GM12878 (cell line): Measurements from ENCODE around the gene TOM1L2. TPM values are rescaled to one million over a fixed set of nuclear protein-coding genes. Genes with fewer than 3 reads are reported as not detected.

Experiments
- ATAC-seq: fragments of 200-7000 bp; cut with Tn5 transposase; 3 replicates; pipeline ENCODE4 v1.9.1; 2020; ENCODE audit warnings: mild to moderate bottlenecking, moderate library complexity
- BruUV-seq: library from RNA; stranded (reverse); fragments of 400-500 nt; replicated peaks from 2 replicates; lab custom pipeline; 2021; lab: Mats Ljungman, UMichigan
- CTCF ChIA-PET: fragments of 300-600 bp; sonication (Branson Sonifier 250); formaldehyde crosslinking; extraction: SDS; loops from one replicate; lab custom pipeline; 2021; ENCODE audit warnings: inconsistent platforms; lab: Yijun Ruan, JAX
- POLR2A ChIA-PET: fragments of 350-600 bp; formaldehyde crosslinking; extraction: SDS; loops from one replicate; lab custom pipeline; 2021; ENCODE audit warnings: inconsistent platforms; lab: Charles Lee
- RAD21 ChIA-PET: fragments of 300-600 bp; sonication (Branson Sonifier 250); formaldehyde crosslinking; loops from one replicate; lab custom pipeline; 2023; ENCODE audit warnings: antibody characterized with exemption; ENCODE audit not compliant: unreplicated experiment; lab: Charles Lee
- SMC1A ChIA-PET: fragments of 300-600 bp; sonication (Branson Sonifier 250); formaldehyde crosslinking; loops from one replicate; lab custom pipeline; 2023; ENCODE audit not compliant: unreplicated experiment, uncharacterized antibody; lab: Charles Lee
- DNase-seq: peaks from one replicate; pipeline ENCODE4 v3.0.0-alpha.2; 2011; ENCODE audit warnings: low read depth, low spot score
- FAIRE-seq: peaks from 3 replicates; lab custom pipeline; 2011; peaks lifted over from hg19 to GRCh38; lab: Jason Lieb, UNC
- H2AFZ ChIP-seq: 2 replicates; pipeline ENCODE4 v1.6.0; 2011; ENCODE audit warnings: low read depth, low read length, control low read depth; ENCODE audit not compliant: control insufficient read depth
- H3K27ac ChIP-seq: 2 replicates; pipeline ENCODE4 v1.5.1; 2011; ENCODE audit warnings: control low read depth; ENCODE audit not compliant: control insufficient read depth, insufficient read depth
- H3K27me3 ChIP-seq, 2 experiments: replicated peaks in 1 of 2; 2 replicates each; pipeline versions ENCODE4 v1.6.0 to v1.6.1; 2011; ENCODE audit warnings: low read length in 1 of 2; ENCODE audit not compliant: control insufficient read depth in 2 of 2, insufficient read depth in 2 of 2
- H3K36me3 ChIP-seq, 2 experiments: 2 replicates each; pipeline ENCODE4 v1.5.1; 2011; ENCODE audit warnings: low read length in 1 of 2; ENCODE audit not compliant: control insufficient read depth in 2 of 2, insufficient read depth in 2 of 2
- H3K4me1 ChIP-seq: 2 replicates; pipeline ENCODE4 v1.6.1; 2011; ENCODE audit warnings: mild to moderate bottlenecking, low read length, moderate library complexity, mixed read lengths; ENCODE audit not compliant: control insufficient read depth, insufficient read depth
- H3K4me2 ChIP-seq: 2 replicates; pipeline ENCODE4 v1.6.0; 2011; ENCODE audit warnings: control low read depth; ENCODE audit not compliant: control insufficient read depth, insufficient read depth
- H3K4me3 ChIP-seq: fragments of 200-600 bp; sonication (generic); 2 replicates; pipeline ENCODE4 v1.5.1; 2016
- H3K79me2 ChIP-seq: 2 replicates; pipeline ENCODE4 v1.6.0; 2011; ENCODE audit warnings: low read length; ENCODE audit not compliant: control insufficient read depth, insufficient read depth
- H3K9ac ChIP-seq: 2 replicates; pipeline ENCODE4 v1.8.0; 2011; ENCODE audit warnings: low read length, control low read depth, mixed read lengths; ENCODE audit not compliant: control insufficient read depth, insufficient read depth
- H3K9me3 ChIP-seq: replicated peaks from 3 replicates; pipeline ENCODE4 v1.5.1; 2011; ENCODE audit warnings: mild to moderate bottlenecking, low read length; ENCODE audit not compliant: control insufficient read depth, insufficient read depth
- H4K20me1 ChIP-seq: 2 replicates; pipeline ENCODE4 v1.6.0; 2011; ENCODE audit not compliant: control insufficient read depth, insufficient read depth
- CEBPB ChIP-seq, 2 experiments: fragments of 150-350 bp in 1 of 2; IDR thresholded peaks; 2 replicates each; pipeline ENCODE4 v1.6.1; 2012 to 2014; ENCODE audit warnings: low read depth in 2 of 2, low read length in 2 of 2, borderline replicate concordance in 1 of 2, inconsistent platforms in 1 of 2
- CREB1 ChIP-seq: IDR thresholded peaks from 2 replicates; pipeline ENCODE4 v1.6.1; 2012; ENCODE audit warnings: low read depth, mild to moderate bottlenecking, inconsistent platforms
- FOXK2 ChIP-seq: fragments of 450-650 bp; IDR thresholded peaks from 2 replicates; pipeline ENCODE4 v1.6.1; 2017; ENCODE audit warnings: mild to moderate bottlenecking, moderate library complexity
- HDAC6 ChIP-seq: fragments of 200-600 bp; sonication (generic); IDR thresholded peaks from one replicate; pipeline ENCODE4 v1.8.0; 2017; ENCODE audit warnings: antibody characterized with exemption; ENCODE audit not compliant: unreplicated experiment
- IKZF2 ChIP-seq, 2 experiments: fragments of 450-650 bp; IDR thresholded peaks; 2 replicates each; pipeline ENCODE4 v1.6.1; 2017; ENCODE audit warnings: mild to moderate bottlenecking in 2 of 2, moderate library complexity in 2 of 2
- NR2C1 ChIP-seq: fragments of 450-650 bp; IDR thresholded peaks from 2 replicates; pipeline ENCODE4 v1.6.1; 2017; ENCODE audit warnings: antibody characterized with exemption, mild to moderate bottlenecking, moderate library complexity
- SMAD1 ChIP-seq: fragments of 450-650 bp; IDR thresholded peaks from 2 replicates; pipeline ENCODE4 v1.6.1; 2018; ENCODE audit warnings: mild to moderate bottlenecking, low read depth; ENCODE audit not compliant: partially characterized antibody
- SMC3 ChIP-seq: IDR thresholded peaks from 2 replicates; pipeline ENCODE4 v1.6.1; 2011; ENCODE audit warnings: low read length, improper control_type of control experiment, borderline replicate concordance
- ZNF24 ChIP-seq: fragments of 450-650 bp; IDR thresholded peaks from 2 replicates; pipeline ENCODE4 v1.6.1; 2017; ENCODE audit warnings: antibody characterized with exemption, mild to moderate bottlenecking
- WGBS: methylation state at CpG from one replicate; pipeline ENCODE4 v1.1.6; 2016; ENCODE audit warnings: low lambda C conversion rate; ENCODE audit not compliant: insufficient replicate concordance, insufficient coverage; ENCODE audit errors: missing lambda C conversion rate; 5-methylcytosine and 5-hydroxymethylcytosine counted together
- in situ Hi-C: fragments of 300-500 bp; cut with MboI; formaldehyde crosslinking; loops from 9 replicates; pipeline ENCODE4 v1.14.3; 2018; ENCODE audit warnings: mixed read lengths
- intact Hi-C: fragments of 100-400 bp; cut with micrococcal nuclease; formaldehyde crosslinking; loops from one replicate; pipeline ENCODE4 v1.14.2; 2022; ENCODE audit not compliant: unreplicated experiment
- polyA plus RNA-seq, 11 experiments: library from polyadenylated mRNA; depleted of rRNA in 4 of 11; unstranded in 6 of 11; stranded (reverse) in 5 of 11; fragments of >200 nt; fragmentation: Nextera tagmentation in 4 of 11; fragmentation: Illumina TruSeq in 1 of 11; extraction: Ambion mirVana in 4 of 11; extraction: Trizol in 1 of 11; gene quantifications; 1 replicate in 1 of 11; 2 replicates in 10 of 11; pipeline versions ENCODE4 v1.2.1 to v1.2.3, GENCODE V29; 2011 to 2016; ENCODE audit warnings: inconsistent platforms in 2 of 11, missing spikeins in 2 of 11, low read depth in 1 of 11
- total RNA-seq, 4 experiments: library from RNA; depleted of rRNA in 3 of 4; stranded (reverse); fragments of >200 nt in 3 of 4; fragmentation: Illumina TruSeq in 1 of 4; extraction: Trizol in 1 of 4; gene quantifications; 2 replicates each; pipeline versions ENCODE4 v1.2.1 to v1.2.3, GENCODE V29; 2013 to 2021

TOM1L2 gene
- total and polyA plus RNA-seq, 10 of the 15 experiments (the other 5 are each of a cell fraction or from before 2014, with no cell fraction given), result 0.19 to 19.2 (median 8.1) TPM

- TF ChIP-seq HDAC6 (no peak), SMAD1 (no peak), CREB1 (no peak), FOXK2 (no peak), SMC3 (no peak), CEBPB (IDR thresholded peaks at IDR 0.05; ENCODE audit: borderline replicate concordance in 1 of 2, low read depth in 2 of 2, low read length in 2 of 2) (no peak), IKZF2 (IDR thresholded peaks at IDR 0.05) (no peak), ZNF24 (no peak), NR2C1 (peak; percentile 20; the same call in 1 of the 2 replicates)
- Histone ChIP-seq H3K4me3 (no peak overlapping the region), H3K27ac (no peak overlapping the region), H3K79me2 (no peaks in the 10 kb centered on the region), H4K20me1 (no peaks in the 10 kb centered on the region; the same call in 1 of the 2 replicates), H3K4me2 (no peak overlapping the region; the same call in 1 of the 2 replicates), H3K27me3 (no peaks in the 10 kb centered on the region), H3K9me3 (no peaks in the 10 kb centered on the region), H3K4me1 (peaks cover 7% of the 10 kb centered on the region; the same call in 1 of the 2 replicates), H2AFZ (no peak overlapping the region), H3K9ac (no peak overlapping the region), H3K36me3 (no peaks in the 10 kb centered on the region)
- ChIA-PET CTCF (interaction anchor here (0.9 kb wide), 1 partner anchor 21 kb away, joined by 3 read pairs; no protein-coding TSS in a partner anchor), RAD21 (no interaction called here), SMC1A (interaction anchor here (0.7 to 1.0 kb wide), 3 partner anchors 9 to 32 kb away, joined by 3 read pairs; no protein-coding TSS in a partner anchor), POLR2A (interaction anchor here (1.2 kb wide), 1 partner anchor 28 kb away, joined by 4 read pairs; no protein-coding TSS in a partner anchor)
- ATAC-seq (peak; percentile 96), DNase-seq (no peak), FAIRE-seq (no peak)
- BruUV-seq, result no TSS peak
- 59% methylated on average over 8 of the region's 8 CpGs for WGBS
- in situ Hi-C loops, result no loop called here
- intact Hi-C loops, result no loop called here
Measured at GRCh38 chr17:17938388-17939107, 33.7 kb downstream of the TOM1L2 start.
